GM12892 (cell line): ENCODE measurements around the gene ZNF674.
"Not testable (repeated sequence)": the region's sequence is repeated elsewhere in the genome, so short reads cannot be mapped to it uniquely, and the experiment has no call there.

ENCODE experiments used
- DNase-seq: peaks from one replicate; pipeline ENCODE4 v3.0.0; 2011; ENCODE audit not compliant: insufficient read length
- FAIRE-seq: peaks from 2 replicates; lab custom pipeline; 2011; peaks lifted over from hg19 to GRCh38; lab: Jason Lieb, UNC
- POLR2A ChIP-seq: IDR thresholded peaks from 2 replicates; pipeline ENCODE4 v1.6.1; 2011; ENCODE audit warnings: low read depth, low read length, control low read depth
- POLR2AphosphoS5 ChIP-seq: IDR thresholded peaks from 2 replicates; pipeline ENCODE4 v1.6.1; 2011; ENCODE audit warnings: low read depth, low read length, control low read depth
- TAF1 ChIP-seq: IDR thresholded peaks from 2 replicates; pipeline ENCODE4 v1.6.1; 2011; ENCODE audit warnings: low read depth, mild to moderate bottlenecking, control low read depth, low read length, borderline replicate concordance

ZNF674 gene

GRCh38 chrX:46506076-46506475 lies 39.1 kb downstream of the ZNF674 start:
- no peak for DNase-seq
- TF ChIP-seq POLR2AphosphoS5 = no peak
- no peak for FAIRE-seq

- no peak for TF ChIP-seq POLR2A
- TF ChIP-seq POLR2AphosphoS5 = no peak
- TF ChIP-seq TAF1 = no peak
- DNase-seq (no peak), FAIRE-seq (no peak)
These were observed 42.4 kb downstream of the ZNF674 start for GRCh38 chrX:46502848-46503247.

DNA sequence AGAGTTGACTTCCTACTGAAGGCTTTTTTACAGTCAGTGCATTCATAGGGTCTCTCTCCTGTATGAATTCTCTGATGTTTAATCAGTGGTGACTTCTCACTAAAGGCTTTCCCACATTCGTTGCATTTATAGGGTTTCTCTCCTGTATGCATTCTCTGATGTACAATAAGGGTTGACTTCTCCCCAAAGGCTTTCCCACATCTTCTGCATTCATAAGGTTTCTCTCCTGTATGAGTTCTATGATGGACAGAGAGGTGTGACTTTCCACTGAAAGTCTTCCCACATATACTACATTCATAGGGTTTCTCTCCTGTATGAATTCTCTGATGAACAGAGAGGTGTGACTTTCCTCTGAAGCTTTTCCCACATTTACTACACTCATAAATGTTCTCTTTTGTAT lies 45.2 kb downstream of the ZNF674 start:
- peak; percentile 5 for FAIRE-seq
- no peak for DNase-seq
- TF ChIP-seq TAF1 (no peak), POLR2AphosphoS5 (no peak), POLR2A (no peak)

DNA sequence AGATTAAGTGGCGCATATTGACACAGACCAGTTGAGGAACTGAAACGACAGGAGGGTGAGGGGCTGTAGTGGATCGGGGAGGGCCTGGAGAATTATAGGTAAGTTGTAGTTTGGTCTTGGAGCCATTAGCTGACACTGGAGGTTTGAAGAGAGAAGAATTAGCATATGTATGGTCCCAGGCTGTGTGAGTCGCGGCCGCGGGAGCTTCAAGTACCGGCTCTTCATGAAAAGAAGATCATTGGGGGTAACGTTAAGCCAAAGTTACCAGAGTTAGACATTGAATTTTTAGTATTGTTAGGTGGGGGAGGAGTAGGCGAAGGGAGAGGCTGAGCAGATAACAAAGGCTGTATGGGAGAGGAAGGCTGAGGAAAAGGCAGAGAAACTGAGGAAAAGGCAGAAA lies 56.5 kb downstream of the ZNF674 start:
- TF ChIP-seq TAF1 = no peak
- TF ChIP-seq POLR2A = no peak
- no peak for TF ChIP-seq POLR2AphosphoS5
- FAIRE-seq = no peak
- no peak for DNase-seq

DNA sequence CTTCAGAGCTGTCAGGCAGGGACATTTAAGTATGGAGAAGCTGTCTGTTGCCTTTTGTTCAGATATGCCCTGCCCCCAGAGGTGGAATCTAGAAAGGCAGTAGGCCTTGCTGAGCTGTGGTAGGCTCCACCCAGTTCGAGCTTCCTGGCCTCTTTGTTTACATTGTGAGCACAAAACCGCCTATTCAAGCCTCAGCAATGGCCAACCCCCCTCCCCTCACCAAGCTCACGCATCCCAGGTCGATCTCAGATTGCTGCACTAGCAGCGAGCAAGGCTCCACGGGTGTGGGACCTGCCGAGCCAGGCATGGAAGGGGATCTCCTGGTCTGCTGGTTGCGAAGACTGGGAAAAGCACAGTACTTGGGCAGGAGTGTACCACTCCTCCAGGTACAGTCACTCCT lies 59.3 kb downstream of the ZNF674 start:
- DNase-seq (no peak), FAIRE-seq (no peak)
- no peak for TF ChIP-seq POLR2A

DNA sequence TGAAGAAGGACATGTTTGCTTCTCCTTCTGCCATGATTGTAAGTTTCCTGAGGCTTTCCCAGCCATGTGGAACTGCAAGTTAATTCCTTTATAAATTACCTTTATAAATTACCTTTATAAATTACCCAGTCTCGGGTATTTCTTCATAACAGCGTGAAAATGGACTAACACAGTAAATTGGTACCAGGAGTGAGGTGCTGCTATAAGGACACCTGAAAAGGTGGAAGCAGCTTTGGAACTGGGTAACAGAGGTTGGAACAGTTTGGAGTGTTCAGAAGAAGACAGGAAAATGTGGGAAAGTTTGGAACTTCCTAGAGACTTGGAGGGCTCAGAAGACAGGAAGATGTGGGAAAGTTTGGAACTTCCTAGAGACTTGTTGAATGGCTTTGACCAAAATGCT lies 66.6 kb downstream of the ZNF674 start:
- not testable (repeated sequence) for FAIRE-seq, DNase-seq

DNA sequence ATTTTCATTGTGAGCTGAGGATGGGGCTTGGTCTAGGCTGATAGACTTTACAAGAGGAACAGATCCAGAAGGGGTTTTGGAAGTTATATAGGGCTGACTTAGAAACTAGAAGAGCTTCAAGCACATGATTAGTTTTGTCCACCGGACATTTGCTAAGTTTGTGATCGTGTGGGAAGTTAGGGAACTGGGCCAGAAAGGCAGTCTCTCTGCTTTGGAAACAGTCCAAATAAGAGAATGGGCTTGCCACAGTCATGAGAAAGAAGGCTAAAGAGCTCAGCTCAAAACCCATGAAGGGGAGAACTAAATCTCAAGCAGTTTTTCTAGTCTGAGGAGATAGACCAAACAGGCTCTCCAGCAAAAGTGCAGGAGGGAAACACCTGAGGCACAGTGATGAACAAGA lies 67.8 kb downstream of the ZNF674 start:
- DNase-seq = no peak
- FAIRE-seq = no peak
- TF ChIP-seq POLR2AphosphoS5 = no peak
- TF ChIP-seq TAF1 = no peak
- no peak for TF ChIP-seq POLR2A

- no peak for DNase-seq
- TF ChIP-seq POLR2AphosphoS5 (no peak), TAF1 (no peak), POLR2A (no peak)
- no peak for FAIRE-seq
These were observed 80.0 kb downstream of the ZNF674 start for GRCh38 chrX:46465203-46465602.

GRCh38 chrX:46463682-46464081 lies 81.5 kb downstream of the ZNF674 start:
- TF ChIP-seq TAF1 = no peak
- no peak for TF ChIP-seq POLR2AphosphoS5
- TF ChIP-seq POLR2A = no peak
- FAIRE-seq (no peak), DNase-seq (no peak)

- no peak for TF ChIP-seq POLR2AphosphoS5
- TF ChIP-seq TAF1 = no peak
- TF ChIP-seq POLR2A = no peak
- FAIRE-seq = peak; percentile 87
- no peak for DNase-seq
These were observed 83.5 kb downstream of the ZNF674 start for GRCh38 chrX:46461660-46462191.

GRCh38 chrX:46460801-46461659 lies 84.2 kb downstream of the ZNF674 start:
- FAIRE-seq = peak; percentile 91
- DNase-seq = not testable (repeated sequence)

DNA sequence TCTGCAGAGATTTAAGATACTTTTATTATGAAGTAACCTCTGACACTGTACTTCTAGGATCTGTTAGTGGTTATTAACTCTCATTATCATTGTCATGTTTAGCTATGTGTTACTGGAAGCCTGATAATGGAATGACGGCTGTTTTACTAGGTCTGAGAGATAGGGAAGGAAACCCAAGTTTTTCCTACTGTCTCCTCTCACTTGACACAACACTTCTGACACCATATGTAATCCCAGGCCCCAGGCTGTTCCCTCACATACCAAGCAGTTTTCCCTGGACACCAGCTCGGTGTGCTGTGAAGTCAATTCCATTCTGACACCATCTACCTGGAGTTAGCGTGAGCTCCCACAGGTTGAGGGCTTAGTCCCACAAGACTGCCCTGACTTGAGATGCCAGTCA lies 85.6 kb downstream of the ZNF674 start:
- no peak for TF ChIP-seq TAF1
- TF ChIP-seq POLR2AphosphoS5 = no peak
- TF ChIP-seq POLR2A = no peak
- no peak for DNase-seq
- FAIRE-seq = no peak
